ENCODE data around the gene MESP1. TPM values are rescaled to one million over a fixed set of nuclear protein-coding genes. Genes with fewer than 3 reads are reported as not detected.

MESP1 gene, protein sequence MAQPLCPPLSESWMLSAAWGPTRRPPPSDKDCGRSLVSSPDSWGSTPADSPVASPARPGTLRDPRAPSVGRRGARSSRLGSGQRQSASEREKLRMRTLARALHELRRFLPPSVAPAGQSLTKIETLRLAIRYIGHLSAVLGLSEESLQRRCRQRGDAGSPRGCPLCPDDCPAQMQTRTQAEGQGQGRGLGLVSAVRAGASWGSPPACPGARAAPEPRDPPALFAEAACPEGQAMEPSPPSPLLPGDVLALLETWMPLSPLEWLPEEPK
- total RNA-seq (10 to 100 TPM in 1 of 5 donors, 1 to 10 TPM in 2, under 1 TPM in 1, not detected in 1; 0.58 to 60.5 (median 2.6) TPM), polyA plus RNA-seq (1 to 10 TPM; 1.2 to 1.7 (median 1.3) TPM)
- long read RNA-seq, donor 1: 0 reads
- long read RNA-seq, donor 2, partial matches to known transcripts: 0 of 1 reads
- long read RNA-seq, donor 2, other reads (novel, unspliced or antisense): 0 of 1 reads
- long read RNA-seq, donor 3: 0 reads
- long read RNA-seq, donor 4: 0 reads
- long read RNA-seq, donor 5: 0 reads
- long read RNA-seq, donor 6: 0 reads
- long read RNA-seq, donor 7, partial matches to known transcripts: 0 of 2 reads
- long read RNA-seq, donor 7, other reads (novel, unspliced or antisense): 0 of 2 reads
- long read RNA-seq, donor 8, partial matches to known transcripts: 0 of 1 reads
- long read RNA-seq, donor 8, other reads (novel, unspliced or antisense): 0 of 1 reads
- long read RNA-seq, donor 9: 0 reads
- long read RNA-seq, donor 10, partial matches to known transcripts: 0 of 1 reads
- long read RNA-seq, donor 10, other reads (novel, unspliced or antisense): 0 of 1 reads

DNA sequence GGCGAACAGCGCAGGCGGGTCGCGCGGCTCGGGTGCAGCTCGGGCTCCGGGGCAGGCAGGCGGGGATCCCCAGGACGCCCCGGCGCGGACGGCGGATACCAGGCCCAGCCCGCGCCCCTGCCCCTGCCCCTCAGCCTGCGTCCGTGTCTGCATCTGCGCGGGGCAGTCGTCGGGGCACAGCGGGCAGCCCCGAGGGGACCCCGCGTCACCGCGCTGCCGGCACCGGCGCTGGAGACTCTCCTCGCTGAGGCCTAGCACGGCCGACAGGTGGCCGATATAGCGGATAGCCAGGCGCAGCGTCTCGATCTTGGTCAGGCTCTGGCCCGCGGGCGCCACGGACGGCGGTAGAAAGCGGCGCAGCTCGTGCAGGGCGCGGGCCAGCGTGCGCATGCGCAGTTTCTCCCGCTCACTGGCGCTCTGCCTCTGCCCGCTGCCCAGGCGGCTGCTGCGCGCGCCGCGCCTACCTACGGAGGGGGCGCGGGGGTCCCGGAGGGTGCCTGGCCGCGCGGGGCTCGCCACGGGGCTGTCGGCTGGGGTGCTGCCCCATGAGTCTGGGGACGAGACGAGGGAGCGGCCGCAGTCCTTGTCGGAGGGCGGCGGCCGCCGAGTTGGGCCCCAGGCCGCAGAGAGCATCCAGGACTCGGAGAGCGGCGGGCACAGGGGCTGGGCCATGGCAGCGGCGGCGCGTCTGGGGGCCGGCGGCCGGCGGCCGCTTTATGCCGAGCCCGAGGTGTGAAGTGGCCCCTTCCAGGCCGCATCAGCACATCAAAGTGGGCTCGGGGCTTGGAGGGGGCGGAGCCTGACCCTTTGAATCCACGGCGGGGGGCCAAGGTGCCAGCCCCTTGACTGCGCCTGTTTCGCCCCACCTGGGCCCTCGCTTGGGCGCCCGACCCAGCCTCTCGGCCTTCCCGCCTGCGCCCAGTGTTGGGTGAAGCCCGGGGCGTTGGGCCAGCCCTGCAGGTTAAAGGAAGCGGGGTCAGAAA lies at the start of gene MESP1:
Gene MESP1 (minus strand): TSS at position 690 of the 983 bp plus-strand sequence. CDS start 18 bp downstream, at position 672.
- Histone ChIP-seq H3K4me1 (peaks cover 15 to 34% (median 26%) of the 10 kb centered on the region in 4 donors), H3K36me3 (no peaks in the 10 kb centered on the region), H3K27ac (peak within 1 kb of the TSS; percentile 50 to 84 (median 61)), H3K4me3 (peak within 1 kb of the TSS; percentile 66 to 72 (median 68)), H3K9me3 (no peaks in the 10 kb centered on the region), H3K27me3 (peaks cover 0 to 28% (median 7%) of the 10 kb centered on the region in 3 donors)
- WGBS, 5 donors: 3 to 8% (median 3%) methylated on average over 17 to 114 of the region's 114 CpGs
- TF ChIP-seq, protein P1, sequence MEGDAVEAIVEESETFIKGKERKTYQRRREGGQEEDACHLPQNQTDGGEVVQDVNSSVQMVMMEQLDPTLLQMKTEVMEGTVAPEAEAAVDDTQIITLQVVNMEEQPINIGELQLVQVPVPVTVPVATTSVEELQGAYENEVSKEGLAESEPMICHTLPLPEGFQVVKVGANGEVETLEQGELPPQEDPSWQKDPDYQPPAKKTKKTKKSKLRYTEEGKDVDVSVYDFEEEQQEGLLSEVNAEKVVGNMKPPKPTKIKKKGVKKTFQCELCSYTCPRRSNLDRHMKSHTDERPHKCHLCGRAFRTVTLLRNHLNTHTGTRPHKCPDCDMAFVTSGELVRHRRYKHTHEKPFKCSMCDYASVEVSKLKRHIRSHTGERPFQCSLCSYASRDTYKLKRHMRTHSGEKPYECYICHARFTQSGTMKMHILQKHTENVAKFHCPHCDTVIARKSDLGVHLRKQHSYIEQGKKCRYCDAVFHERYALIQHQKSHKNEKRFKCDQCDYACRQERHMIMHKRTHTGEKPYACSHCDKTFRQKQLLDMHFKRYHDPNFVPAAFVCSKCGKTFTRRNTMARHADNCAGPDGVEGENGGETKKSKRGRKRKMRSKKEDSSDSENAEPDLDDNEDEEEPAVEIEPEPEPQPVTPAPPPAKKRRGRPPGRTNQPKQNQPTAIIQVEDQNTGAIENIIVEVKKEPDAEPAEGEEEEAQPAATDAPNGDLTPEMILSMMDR (IDR thresholded peaks at IDR 0.05): peak in 5 of 7 experiments; percentile 66 to 88 (median 71)
- TF ChIP-seq EP300 (IDR thresholded peaks at IDR 0.05) (no peak), POLR2AphosphoS5 (IDR thresholded peaks at IDR 0.05) (peak; percentile 62 to 82 (median 73))
- intact Hi-C loops (cut with DNase I; ENCODE audit: low total_unique reads): no loop called here
- DNase-seq: peak; percentile 95 to 97

DNA sequence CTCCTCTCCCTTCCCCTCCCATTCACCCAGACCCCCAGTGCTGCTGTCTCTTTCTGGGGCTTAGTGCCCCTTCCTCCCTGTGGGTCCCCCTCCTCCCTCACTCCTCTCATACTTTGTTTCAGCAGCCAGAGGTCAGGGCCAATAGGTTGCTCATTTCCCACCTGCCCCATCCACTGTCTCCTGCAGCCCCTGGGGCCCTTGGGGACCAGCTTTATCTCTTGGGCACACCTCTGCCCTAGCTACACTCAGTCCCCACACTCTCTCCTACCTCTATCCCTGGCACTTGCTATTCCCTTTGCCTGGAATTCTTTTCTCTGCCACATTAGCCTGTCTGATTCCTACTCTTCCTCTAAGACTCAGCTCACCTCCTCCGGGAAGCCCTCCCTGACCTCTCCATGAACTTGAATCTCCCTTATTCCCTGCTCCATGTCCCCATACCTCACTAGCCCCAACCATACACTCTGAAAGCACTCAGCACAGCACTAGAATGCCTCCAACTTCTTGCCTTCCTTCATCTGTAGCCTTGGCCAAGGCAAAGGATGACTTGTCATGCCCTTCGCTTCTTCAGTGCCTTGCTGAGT lies 49.0 kb upstream of the MESP1 start:
- Histone ChIP-seq H3K27me3 (peaks cover 0 to 16% (median 0%) of the 10 kb centered on the region in 3 donors), H3K9me3 (no peaks in the 10 kb centered on the region), H3K27ac (no peak overlapping the region), H3K36me3 (peaks cover 0 to 52% (median 12%) of the 10 kb centered on the region in 4 donors), H3K4me3 (no peak overlapping the region), H3K4me1 (peaks cover 0 to 3% (median 0%) of the 10 kb centered on the region in 4 donors)
- TF ChIP-seq EP300 (IDR thresholded peaks at IDR 0.05) (no peak), POLR2A (IDR thresholded peaks at IDR 0.05) (no peak), POLR2AphosphoS5 (IDR thresholded peaks at IDR 0.05) (no peak)
- TF ChIP-seq, protein P1 (IDR thresholded peaks at IDR 0.05): no peak
- DNase-seq: no peak
- 86 to 94% (median 92%) methylated on average over 2 of the region's 2 CpGs for WGBS, 5 donors
- intact Hi-C loops (cut with DNase I; ENCODE audit: low total_unique reads): no loop called here

DNA sequence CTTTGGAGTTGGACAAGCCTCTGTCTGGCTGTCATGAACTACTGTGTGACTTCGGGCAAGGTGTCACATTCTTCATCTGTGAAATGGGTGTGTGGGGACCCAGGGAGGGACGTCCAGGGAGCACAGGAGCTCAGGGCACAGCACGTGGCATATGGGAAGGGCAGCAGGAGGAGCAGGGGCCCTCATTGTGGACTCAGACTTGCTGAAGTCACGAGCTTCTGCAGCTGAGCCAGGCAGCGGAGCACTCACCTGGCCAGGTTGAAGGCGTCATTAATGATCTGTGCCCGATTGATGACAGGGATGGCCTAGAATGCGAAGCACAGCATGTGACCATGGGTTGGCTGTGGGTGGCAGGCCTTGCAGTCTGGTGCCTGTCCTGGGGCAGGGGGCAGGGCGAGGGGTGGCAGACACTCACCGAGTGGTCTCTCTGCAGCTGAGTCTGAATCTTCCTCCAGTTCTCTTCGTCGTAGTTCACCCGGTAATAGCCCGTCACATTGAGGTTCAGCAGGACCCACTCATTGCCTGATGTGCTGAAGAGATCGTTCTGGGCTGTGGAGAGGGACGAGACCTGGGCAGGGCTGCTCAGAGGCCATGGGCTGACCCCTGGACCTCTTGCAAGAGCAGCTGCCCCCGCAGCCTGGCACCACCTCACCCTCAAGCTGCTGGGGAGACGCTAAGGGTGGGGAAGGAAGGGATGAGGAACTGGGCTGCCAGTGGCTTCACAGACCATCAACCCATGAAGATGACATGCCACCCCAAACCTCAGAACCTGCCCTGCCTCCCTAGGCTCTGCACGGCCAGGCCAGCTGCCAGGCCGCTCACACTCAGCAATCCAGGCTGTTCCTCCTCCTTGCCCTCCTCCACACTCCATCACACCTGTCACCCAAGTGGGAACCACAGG lies 48.2 kb upstream of the MESP1 start:
- peaks cover 0 to 52% (median 12%) of the 10 kb centered on the region in 4 donors for H3K36me3 ChIP-seq
- no peak for DNase-seq
- 78 to 83% (median 81%) methylated on average over 17 to 20 of the region's 20 CpGs for WGBS, 5 donors

More for the DNA sequence above, 48.2 kb upstream of the MESP1 start:
- no peak for TF ChIP-seq EP300 (IDR thresholded peaks at IDR 0.05)
- TF ChIP-seq POLR2A (IDR thresholded peaks at IDR 0.05): no peak
- TF ChIP-seq, protein P1 (IDR thresholded peaks at IDR 0.05): no peak
- no peak for TF ChIP-seq POLR2AphosphoS5 (IDR thresholded peaks at IDR 0.05)
- peaks cover 0 to 9% (median 0%) of the 10 kb centered on the region in 4 donors for H3K4me1 ChIP-seq
- H3K9me3 ChIP-seq: no peaks in the 10 kb centered on the region
- no peak overlapping the region for H3K27ac ChIP-seq
- intact Hi-C loops (cut with DNase I; ENCODE audit: low total_unique reads): no loop called here
- no peak overlapping the region for H3K4me3 ChIP-seq
- H3K27me3 ChIP-seq: peaks cover 0 to 16% (median 0%) of the 10 kb centered on the region in 3 donors
